ENCODE data around the gene KIAA1614.

KIAA1614 gene

GRCh38 chr1:180947499-180947885, 34.8 kb downstream of the KIAA1614 start:
- no peak overlapping the region for H3K4me3 ChIP-seq (ENCODE audit: low read depth in 1 of 2, low read length in 1 of 2)

GRCh38 chr1:180947901-180948640, 35.4 kb downstream of the KIAA1614 start:
- no peak for TF ChIP-seq CTCF (IDR thresholded peaks at IDR 0.05)
- H3K27ac ChIP-seq: no peak overlapping the region
- no peaks in the 10 kb centered on the region for H3K9me3 ChIP-seq
- no peaks in the 10 kb centered on the region for H3K27me3 ChIP-seq
- no peak overlapping the region for H3K4me3 ChIP-seq (ENCODE audit: low read depth in 1 of 2, low read length in 1 of 2)
- H3K36me3 ChIP-seq: peaks cover 5% of the 10 kb centered on the region
- peaks cover 8 to 12% of the 10 kb centered on the region in 2 experiments for H3K4me1 ChIP-seq (ENCODE audit: control insufficient read depth in 1 of 2, insufficient read depth in 1 of 2, low read depth in 1 of 2, low read length in 1 of 2)

More at GRCh38 chr1:180947499-180947885, 34.8 kb downstream of the KIAA1614 start:
- Histone ChIP-seq H3K27ac (no peak overlapping the region), H3K9me3 (no peaks in the 10 kb centered on the region), H3K4me1 (ENCODE audit: control insufficient read depth in 1 of 2, insufficient read depth in 1 of 2, low read depth in 1 of 2, low read length in 1 of 2) (peaks cover 4 to 7% of the 10 kb centered on the region in 2 experiments), H3K36me3 (peaks cover 5% of the 10 kb centered on the region), H3K27me3 (no peaks in the 10 kb centered on the region)
- TF ChIP-seq CTCF (IDR thresholded peaks at IDR 0.05): no peak

- Histone ChIP-seq H3K27me3 (no peaks in the 10 kb centered on the region), H3K27ac (no peak overlapping the region), H3K36me3 (peaks cover 5% of the 10 kb centered on the region), H3K4me3 (ENCODE audit: low read depth in 1 of 2, low read length in 1 of 2) (no peak overlapping the region), H3K9me3 (no peaks in the 10 kb centered on the region), H3K4me1 (ENCODE audit: control insufficient read depth in 1 of 2, insufficient read depth in 1 of 2, low read depth in 1 of 2, low read length in 1 of 2) (peaks cover 17 to 19% of the 10 kb centered on the region in 2 experiments)
- TF ChIP-seq CTCF (IDR thresholded peaks at IDR 0.05): no peak
Measured at GRCh38 chr1:180948641-180949615, 36.2 kb downstream of the KIAA1614 start.

GRCh38 chr1:180949616-180950000, 36.9 kb downstream of the KIAA1614 start:
- peaks cover 19 to 23% of the 10 kb centered on the region in 2 experiments for H3K4me1 ChIP-seq (ENCODE audit: control insufficient read depth in 1 of 2, insufficient read depth in 1 of 2, low read depth in 1 of 2, low read length in 1 of 2)
- H3K36me3 ChIP-seq: peaks cover 10% of the 10 kb centered on the region
- no peak for TF ChIP-seq CTCF (IDR thresholded peaks at IDR 0.05)
- H3K9me3 ChIP-seq: no peaks in the 10 kb centered on the region
- H3K27me3 ChIP-seq: no peaks in the 10 kb centered on the region
- no peak overlapping the region for H3K4me3 ChIP-seq (ENCODE audit: low read depth in 1 of 2, low read length in 1 of 2)
- no peak overlapping the region for H3K27ac ChIP-seq

GRCh38 chr1:180950321-180950720, 37.6 kb downstream of the KIAA1614 start:
- Histone ChIP-seq H3K4me1 (ENCODE audit: control insufficient read depth in 1 of 2, insufficient read depth in 1 of 2, low read depth in 1 of 2, low read length in 1 of 2) (peaks cover 19 to 24% of the 10 kb centered on the region in 2 experiments), H3K9me3 (no peaks in the 10 kb centered on the region), H3K27ac (no peak overlapping the region), H3K36me3 (peaks cover 10% of the 10 kb centered on the region), H3K4me3 (ENCODE audit: low read depth in 1 of 2, low read length in 1 of 2) (no peak overlapping the region), H3K27me3 (no peaks in the 10 kb centered on the region)
- no peak for TF ChIP-seq CTCF (IDR thresholded peaks at IDR 0.05)

Measured in neutrophil (primary cell).